ENCODE results near the gene AFF1. TPM values are rescaled to one million over a fixed set of nuclear protein-coding genes. Genes with fewer than 3 reads are reported as not detected.

AFF1 gene
- total RNA-seq, 1 donor from 2014 or later, result 73.3 TPM

GRCh38 chr4:87109121-87109520 lies 174.3 kb downstream of the AFF1 start:
- intact Hi-C loops (cut with DNase I), result no loop called here
- no peak for ATAC-seq
- no peak for DNase-seq (ENCODE audit: missing footprints)

- no peak for ATAC-seq
- DNase-seq (ENCODE audit: missing footprints), result no peak
- intact Hi-C loops (cut with DNase I), result no loop called here
Observed at GRCh38 chr4:87109945-87110344, 175.1 kb downstream of the AFF1 start.

- DNase-seq (ENCODE audit: missing footprints) (no peak), ATAC-seq (no peak)
- intact Hi-C loops (cut with DNase I), result no loop called here
Observed at GRCh38 chr4:87112063-87112462, 177.3 kb downstream of the AFF1 start.

GRCh38 chr4:87114245-87115062 lies 179.6 kb downstream of the AFF1 start:
- no peak for DNase-seq (ENCODE audit: missing footprints)
- intact Hi-C loops (cut with DNase I), result no loop called here
- no peak for ATAC-seq

GRCh38 chr4:87116231-87116630 lies 181.4 kb downstream of the AFF1 start:
- ATAC-seq (no peak), DNase-seq (ENCODE audit: missing footprints) (no peak)
- intact Hi-C loops (cut with DNase I), result no loop called here

- ATAC-seq (no peak), DNase-seq (ENCODE audit: missing footprints) (no peak)
- intact Hi-C loops (cut with DNase I), result no loop called here
Observed at GRCh38 chr4:87117051-87117731, 182.4 kb downstream of the AFF1 start.

- DNase-seq (ENCODE audit: missing footprints) (no peak), ATAC-seq (no peak)
- intact Hi-C loops (cut with DNase I), result no loop called here
Observed at GRCh38 chr4:87117732-87118075, 182.9 kb downstream of the AFF1 start.

- intact Hi-C loops (cut with DNase I), result no loop called here
- DNase-seq (ENCODE audit: missing footprints) (no peak), ATAC-seq (no peak)
Observed at GRCh38 chr4:87118421-87118820, 183.6 kb downstream of the AFF1 start.

- intact Hi-C loops (cut with DNase I), result no loop called here
- ATAC-seq, result no peak
- DNase-seq (ENCODE audit: missing footprints), result no peak
Observed at GRCh38 chr4:87118826-87119225, 184.0 kb downstream of the AFF1 start.

- intact Hi-C loops (cut with DNase I), result no loop called here
- DNase-seq (ENCODE audit: missing footprints), result no peak
- no peak for ATAC-seq
Observed at GRCh38 chr4:87120010-87120409, 185.2 kb downstream of the AFF1 start.

GRCh38 chr4:87120411-87121162 lies 185.8 kb downstream of the AFF1 start:
- DNase-seq (ENCODE audit: missing footprints) (no peak), ATAC-seq (peak; percentile 80)
- intact Hi-C loops (cut with DNase I), result no loop called here

- DNase-seq (ENCODE audit: missing footprints) (no peak), ATAC-seq (no peak)
- intact Hi-C loops (cut with DNase I), result no loop called here
Observed at GRCh38 chr4:87121341-87122065, 186.7 kb downstream of the AFF1 start.

- ATAC-seq (no peak), DNase-seq (ENCODE audit: missing footprints) (no peak)
- intact Hi-C loops (cut with DNase I), result no loop called here
Observed at GRCh38 chr4:87122252-87122651, 187.4 kb downstream of the AFF1 start.

GRCh38 chr4:87126056-87126455 lies 191.2 kb downstream of the AFF1 start:
- intact Hi-C loops (cut with DNase I), result no loop called here
- no peak for ATAC-seq
- DNase-seq (ENCODE audit: missing footprints), result no peak

GRCh38 chr4:87128006-87128705 lies 193.3 kb downstream of the AFF1 start:
- intact Hi-C loops (cut with DNase I), result no loop called here
- DNase-seq (ENCODE audit: missing footprints) (no peak), ATAC-seq (no peak)

GRCh38 chr4:87129681-87130080 lies 194.9 kb downstream of the AFF1 start:
- DNase-seq (ENCODE audit: missing footprints), result no peak
- intact Hi-C loops (cut with DNase I), result no loop called here
- no peak for ATAC-seq

GRCh38 chr4:87130985-87131703 lies 196.3 kb downstream of the AFF1 start:
- DNase-seq (ENCODE audit: missing footprints), result no peak
- intact Hi-C loops (cut with DNase I), result no loop called here
- no peak for ATAC-seq

- no peak for DNase-seq (ENCODE audit: missing footprints)
- intact Hi-C loops (cut with DNase I), result no loop called here
- ATAC-seq, result no peak
Observed at GRCh38 chr4:87132035-87132434, 197.2 kb downstream of the AFF1 start.

Data from Right ventricle myocardium inferior (tissue), 1 donor.